ENCODE measurements around the gene ATP9A. TPM values are rescaled to one million over a fixed set of nuclear protein-coding genes. Genes with fewer than 3 reads are reported as not detected.

The ATP9A gene
- total RNA-seq, 4 donors from 2014 or later = 52.5 to 72.8 (median 61.7) TPM

- no peaks in the 10 kb centered on the region for H3K27me3 ChIP-seq
- DNase-seq = no peak
- H3K4me1 ChIP-seq = peaks cover 0 to 13% of the 10 kb centered on the region in 2 donors
- H3K27ac ChIP-seq = no peak overlapping the region
- H3K36me3 ChIP-seq = no peaks in the 10 kb centered on the region
- H3K9me3 ChIP-seq = no peaks in the 10 kb centered on the region
- no peak for TF ChIP-seq POLR2A (IDR thresholded peaks at IDR 0.05)
- TF ChIP-seq CTCF (IDR thresholded peaks at IDR 0.05) = no peak
- intact Hi-C loops (cut with DNase I) = no loop called here
- no peak overlapping the region for H3K4me3 ChIP-seq (replicated peaks in 1 of 3)
- 68 to 88% methylated on average over 5 of the region's 5 CpGs for WGBS, 2 donors
Observed at GRCh38 chr20:51567622-51568021, 200.6 kb downstream of the ATP9A start.

GRCh38 chr20:51566594-51566993 lies 201.6 kb downstream of the ATP9A start:
- TF ChIP-seq CTCF (IDR thresholded peaks at IDR 0.05) (no peak), POLR2A (IDR thresholded peaks at IDR 0.05) (no peak)
- no peaks in the 10 kb centered on the region for H3K36me3 ChIP-seq
- H3K27me3 ChIP-seq = no peaks in the 10 kb centered on the region
- WGBS, 2 donors = 91 to 97% methylated on average over 4 of the region's 4 CpGs
- peaks cover 4 to 19% of the 10 kb centered on the region in 2 donors for H3K4me1 ChIP-seq
- H3K4me3 ChIP-seq (replicated peaks in 1 of 3) = no peak overlapping the region
- H3K9me3 ChIP-seq = no peaks in the 10 kb centered on the region
- H3K27ac ChIP-seq = no peak overlapping the region
- intact Hi-C loops (cut with DNase I) = no loop called here
- DNase-seq = no peak

GRCh38 chr20:51565298-51566144 lies 202.7 kb downstream of the ATP9A start:
- DNase-seq = no peak
- WGBS, 2 donors = 66% methylated on average over 14 of the region's 14 CpGs
- no peaks in the 10 kb centered on the region for H3K9me3 ChIP-seq
- no peak for TF ChIP-seq POLR2A (IDR thresholded peaks at IDR 0.05)
- TF ChIP-seq CTCF (IDR thresholded peaks at IDR 0.05) = no peak
- H3K36me3 ChIP-seq = no peaks in the 10 kb centered on the region
- intact Hi-C loops (cut with DNase I) = no loop called here
- H3K27ac ChIP-seq = no peak overlapping the region
- no peaks in the 10 kb centered on the region for H3K27me3 ChIP-seq
- peaks cover 12 to 29% of the 10 kb centered on the region in 2 donors for H3K4me1 ChIP-seq
- no peak overlapping the region for H3K4me3 ChIP-seq (replicated peaks in 1 of 3)

- Histone ChIP-seq H3K4me3 (replicated peaks in 1 of 3) (peak overlapping the region in 1 of 3 donors; percentile 34), H3K27me3 (no peaks in the 10 kb centered on the region), H3K36me3 (no peaks in the 10 kb centered on the region), H3K27ac (peak overlapping the region in 2 of 3 donors; percentile 77 to 82), H3K4me1 (peaks cover 12 to 30% of the 10 kb centered on the region in 2 donors), H3K9me3 (no peaks in the 10 kb centered on the region)
- DNase-seq = peak; percentile 49 to 50
- TF ChIP-seq POLR2A (IDR thresholded peaks at IDR 0.05) (no peak), CTCF (IDR thresholded peaks at IDR 0.05) (peak in 1 of 6 experiments; percentile 5)
- 34 to 47% methylated on average over 8 to 12 of the region's 15 CpGs for WGBS, 2 donors
- intact Hi-C loops (cut with DNase I) = no loop called here
Observed at GRCh38 chr20:51563486-51564332, 204.5 kb downstream of the ATP9A start.
